GM19099 (cell line): ENCODE measurements around the gene CDK9.

Experiments
- POLR2A ChIP-seq: IDR thresholded peaks from 3 replicates; pipeline ENCODE4 v1.6.1; 2011; ENCODE audit warnings: low read depth; ENCODE audit not compliant: insufficient read length; ENCODE audit errors: extremely low read depth

The CDK9 gene

DNA sequence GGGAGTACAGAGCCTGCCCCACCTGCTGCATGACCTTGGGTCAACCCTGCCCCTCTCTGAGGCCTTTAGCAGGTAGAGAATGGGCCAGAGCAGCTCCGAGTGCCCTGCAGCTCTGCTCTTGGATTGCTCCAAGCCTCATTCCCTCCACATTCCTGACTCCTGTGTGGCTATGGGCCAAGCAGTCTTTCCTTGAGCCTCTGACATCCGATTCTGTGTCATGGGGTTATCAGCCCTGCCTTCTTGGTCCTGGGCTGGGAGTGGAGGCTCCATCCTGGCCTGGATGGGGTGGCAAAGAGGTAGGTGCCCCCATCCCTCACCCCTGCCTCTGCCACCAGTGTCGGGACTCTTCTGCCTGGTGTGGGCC, 30.5 kb downstream of the CDK9 start:
- TF ChIP-seq POLR2A, result no peak

DNA sequence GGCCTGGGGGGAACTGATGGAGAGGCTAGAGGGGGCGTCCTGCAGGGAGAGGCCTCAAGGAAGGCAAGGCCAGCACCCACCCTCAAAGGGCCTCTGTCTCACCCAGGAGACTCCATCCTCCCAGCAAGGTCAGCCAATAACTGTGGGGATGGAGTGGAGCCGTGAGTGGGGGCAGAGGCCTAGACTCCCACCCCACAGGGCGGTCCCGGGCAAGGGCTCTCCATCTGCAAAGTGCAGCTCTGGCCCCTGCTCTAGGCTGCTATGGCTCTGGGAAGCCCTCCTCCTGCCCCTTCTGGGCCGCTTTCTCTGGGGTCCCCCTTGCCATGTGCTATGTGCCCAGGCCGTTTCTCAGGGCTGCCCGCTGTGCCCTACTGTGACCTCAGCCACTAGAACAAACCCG, 30.9 kb downstream of the CDK9 start:
- no peak for TF ChIP-seq POLR2A

DNA sequence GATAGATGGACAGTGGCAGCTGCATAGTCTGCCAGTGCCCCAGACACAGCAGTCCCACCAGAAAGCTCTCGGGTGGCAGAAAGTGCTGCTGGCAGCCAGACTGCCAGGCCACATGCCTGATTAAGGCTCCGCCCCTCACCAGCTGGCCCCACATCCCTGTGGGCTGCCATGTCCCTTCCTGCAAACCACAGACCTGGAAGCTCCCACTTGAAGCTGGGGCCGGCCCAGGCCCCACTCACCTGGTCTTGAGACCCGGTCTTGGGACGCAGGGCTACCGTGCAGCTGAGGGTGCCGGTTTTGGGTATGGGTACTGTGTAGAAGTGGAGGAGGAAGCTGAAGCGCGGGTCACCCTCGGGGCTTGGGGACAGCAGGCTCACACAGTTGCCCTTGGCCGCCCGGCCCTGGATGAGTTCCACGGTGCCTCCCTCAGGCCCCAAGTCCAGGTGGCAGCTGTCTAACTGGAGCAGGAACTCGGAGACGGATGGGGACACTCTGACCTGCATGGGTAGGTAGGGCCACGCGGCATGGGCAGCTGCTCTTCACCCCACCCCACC, 32.1 kb downstream of the CDK9 start:
- TF ChIP-seq POLR2A, result no peak

DNA sequence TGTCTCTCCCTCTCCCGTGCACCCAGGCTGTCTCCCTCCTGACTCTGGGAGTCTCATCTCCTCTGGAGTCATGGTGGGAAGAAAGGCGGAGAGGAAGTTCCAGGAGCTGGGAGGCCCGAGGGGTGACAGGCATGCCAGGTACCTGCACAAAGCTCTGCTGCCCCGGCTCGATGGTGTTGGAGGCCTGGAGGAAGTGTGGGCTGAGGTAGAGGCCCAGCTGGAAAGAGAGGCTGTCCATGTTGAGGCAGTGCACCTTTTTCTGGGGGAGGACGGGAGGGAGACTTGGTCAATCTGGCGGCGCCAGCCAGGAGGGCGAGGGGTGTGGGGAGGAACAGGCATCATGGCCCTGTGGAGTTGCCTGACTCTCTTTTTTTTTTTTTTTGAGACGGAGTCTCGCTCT, 32.7 kb downstream of the CDK9 start:
- TF ChIP-seq POLR2A, result no peak

DNA sequence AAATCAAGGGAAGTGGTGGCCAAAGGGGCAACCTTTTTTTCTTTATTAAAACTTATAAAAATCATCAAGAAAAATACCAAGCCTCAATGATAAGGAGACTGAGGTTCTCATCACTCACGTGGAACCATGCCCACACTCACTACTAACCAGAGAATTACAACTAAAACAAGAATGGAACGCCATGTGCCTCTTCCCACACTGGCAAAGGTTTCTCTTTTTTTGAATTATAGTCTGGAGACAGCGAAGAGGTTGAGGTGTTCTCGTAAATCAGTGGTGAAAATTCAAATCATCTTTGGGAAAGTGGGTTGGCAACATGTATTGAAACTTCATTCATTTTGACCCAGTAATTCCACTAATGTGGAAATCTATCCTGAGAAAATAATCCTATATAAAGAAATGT, 36.3 kb downstream of the CDK9 start:
- no peak for TF ChIP-seq POLR2A

DNA sequence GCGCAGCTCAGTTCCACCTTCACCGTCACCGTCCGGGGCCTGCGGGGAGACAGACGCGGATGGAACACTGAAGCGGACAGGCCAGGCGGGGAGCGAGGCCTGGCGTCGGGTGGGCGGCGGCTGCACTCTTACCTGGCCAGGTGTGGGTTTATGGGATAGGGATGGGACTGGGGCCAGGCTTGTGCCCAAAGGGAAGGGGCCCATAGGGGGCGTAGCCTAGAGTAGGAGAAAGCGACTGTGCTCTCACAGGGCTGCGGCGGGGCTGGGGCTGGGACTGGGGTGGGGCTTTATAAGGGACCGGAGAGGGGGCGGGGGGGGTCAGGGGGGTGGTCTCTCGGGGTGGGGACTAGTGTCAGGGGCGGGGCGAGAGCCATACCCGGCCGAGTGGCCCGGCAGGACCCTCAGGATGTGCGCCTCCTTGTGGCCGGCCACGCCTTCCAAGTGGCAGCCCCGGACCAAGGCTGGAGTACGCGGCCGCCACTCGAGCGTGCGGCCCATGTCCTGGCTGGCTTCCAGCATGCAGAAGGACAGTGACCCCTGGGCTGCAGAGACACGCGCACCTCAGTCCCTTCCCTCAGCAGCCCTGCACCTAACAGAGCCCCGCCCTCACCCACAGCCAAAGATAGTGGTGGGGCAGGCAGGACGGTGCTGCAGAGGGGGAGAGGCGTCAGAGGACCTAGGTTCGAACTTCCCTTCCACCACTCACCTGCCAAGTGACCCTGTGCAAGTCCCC, 39.7 kb downstream of the CDK9 start:
- TF ChIP-seq POLR2A, result no peak

DNA sequence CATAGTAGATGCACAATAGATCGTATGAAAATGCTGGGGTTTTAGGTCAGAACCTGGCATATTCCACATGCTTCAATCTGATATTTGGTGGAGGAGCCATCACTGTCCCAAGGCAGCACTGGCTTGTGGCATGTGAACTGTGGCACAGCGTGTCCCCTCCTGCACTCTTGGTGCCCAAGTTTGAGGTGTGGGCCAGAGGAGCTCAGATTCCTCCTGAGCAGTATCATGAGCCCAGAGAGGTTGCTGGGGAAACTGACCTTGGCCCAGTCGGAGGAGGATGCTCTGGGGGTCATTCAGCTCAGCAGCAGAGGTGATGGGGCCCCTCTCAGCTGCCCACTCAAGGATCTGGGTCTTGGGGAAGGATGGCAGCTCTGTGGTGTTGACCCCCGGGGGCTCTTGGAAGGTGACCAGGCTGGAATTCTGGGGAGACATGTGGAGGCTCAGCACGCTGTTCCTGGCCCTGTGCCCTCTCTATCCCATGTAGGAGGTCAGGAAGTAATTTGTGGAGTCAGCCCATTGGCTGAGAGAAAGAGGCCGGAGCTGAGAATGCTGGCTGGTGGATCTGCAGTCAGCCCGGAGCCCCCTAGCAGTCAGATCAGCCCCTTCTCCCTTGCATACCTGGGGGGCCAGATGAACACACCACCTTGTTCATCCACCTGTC, 40.5 kb downstream of the CDK9 start:
- TF ChIP-seq POLR2A, result no peak

DNA sequence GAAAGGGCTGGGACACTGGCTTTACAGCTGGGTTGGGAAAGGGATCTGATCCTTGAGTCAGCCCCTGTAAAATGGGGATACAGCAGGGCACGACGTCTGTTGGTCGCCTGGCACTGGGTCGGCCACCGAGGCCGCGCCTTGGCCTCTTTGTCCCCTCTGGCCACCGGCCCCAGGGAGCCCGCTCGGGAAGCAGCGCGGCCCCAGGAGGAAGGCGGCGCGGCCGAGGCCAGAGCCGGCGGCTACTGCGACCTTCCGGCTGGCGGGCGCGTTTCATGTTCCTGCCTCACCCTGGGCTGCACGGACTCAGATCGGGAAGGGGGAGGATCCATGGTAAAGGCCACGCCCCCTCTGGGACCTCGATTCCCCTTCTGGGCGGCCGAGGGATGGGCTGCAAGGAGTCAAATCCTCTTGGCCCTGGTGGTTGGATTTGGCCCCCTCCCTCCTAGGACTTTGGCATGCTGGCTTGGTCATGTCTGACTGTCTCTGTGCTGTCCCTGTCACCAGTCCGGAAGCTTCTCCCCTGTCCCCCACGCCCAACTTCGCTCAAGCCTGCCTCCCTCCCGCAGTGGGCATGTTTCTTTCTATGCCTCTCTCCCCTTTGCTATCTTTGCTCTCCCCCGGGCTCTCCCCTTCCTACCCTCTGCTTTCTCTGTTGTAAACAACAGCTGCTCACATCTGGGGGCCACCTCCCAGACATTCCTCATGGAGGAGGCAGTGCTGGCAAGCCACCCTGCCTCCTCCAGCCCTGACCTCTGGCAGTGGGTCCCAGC, 42.6 kb downstream of the CDK9 start:
- TF ChIP-seq POLR2A, result no peak

DNA sequence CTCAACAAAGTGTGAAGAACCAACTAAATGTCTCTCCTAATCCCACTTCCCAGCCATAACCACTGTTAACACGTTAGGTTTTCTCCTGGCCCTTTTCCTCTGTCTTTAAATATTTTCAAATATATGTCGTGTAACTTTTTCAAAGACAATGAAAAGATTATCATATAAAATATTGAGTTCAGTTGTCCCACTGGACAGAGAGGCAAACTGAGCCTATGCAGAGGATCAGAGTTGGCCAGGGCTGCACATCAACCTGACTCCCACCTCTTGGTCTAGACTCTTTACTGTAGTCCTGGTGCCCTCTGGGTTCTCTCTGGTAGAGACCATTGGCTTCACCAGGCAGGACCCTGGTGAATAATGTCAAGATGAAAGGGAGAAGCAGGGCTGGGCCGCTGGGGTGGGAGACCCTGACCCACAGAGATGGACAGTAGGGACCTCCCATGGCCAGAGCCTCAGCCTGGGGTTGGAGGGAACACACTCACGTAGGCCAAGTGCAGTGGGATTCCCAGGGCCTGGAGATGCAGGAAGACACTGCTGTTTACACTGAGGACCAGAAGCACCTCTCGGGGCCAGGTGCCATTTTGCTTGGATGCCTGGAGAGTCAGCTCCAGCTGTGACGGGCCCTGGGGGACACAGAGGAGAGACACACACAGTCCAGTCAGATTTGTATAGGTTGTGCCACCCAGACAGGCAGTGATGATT, 43.5 kb downstream of the CDK9 start:
- no peak for TF ChIP-seq POLR2A

DNA sequence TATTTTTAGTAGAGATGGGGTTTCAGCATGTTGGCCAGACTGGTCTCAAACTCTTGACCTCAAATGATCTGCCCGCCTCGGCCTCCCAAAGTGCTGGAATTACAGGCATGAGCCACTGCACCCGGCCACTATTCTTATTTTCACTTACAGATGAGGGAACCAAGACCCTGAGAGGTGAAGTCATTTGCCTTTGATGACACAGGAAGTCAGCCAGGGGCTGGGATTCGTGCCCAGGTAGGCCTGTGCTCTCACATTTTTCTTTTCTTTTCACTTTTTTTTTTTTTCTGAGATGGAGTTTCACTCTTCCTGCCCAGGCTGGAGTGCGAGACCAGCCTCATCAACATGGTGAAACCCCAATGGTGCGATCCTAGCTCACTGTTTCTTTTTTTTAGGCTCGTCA, 46.4 kb downstream of the CDK9 start:
- no peak for TF ChIP-seq POLR2A

DNA sequence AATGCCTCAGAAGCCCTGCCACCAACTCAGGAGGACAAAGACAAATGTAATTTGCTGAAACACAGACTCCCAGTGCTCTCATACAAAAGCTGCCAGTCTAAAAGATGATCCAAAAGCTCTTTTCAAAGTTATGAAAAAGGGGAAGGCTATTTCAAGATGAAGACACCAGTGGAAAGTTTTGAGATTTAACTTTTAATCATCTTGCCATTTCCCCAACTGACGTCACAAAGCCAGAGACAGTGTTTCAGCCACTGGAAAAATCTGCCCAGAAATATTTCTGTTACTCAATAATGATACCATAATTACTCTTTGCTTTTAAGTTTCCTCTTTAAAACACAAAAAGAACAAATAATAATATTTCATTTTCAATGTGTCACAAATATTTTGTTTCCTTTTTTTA, 47.7 kb downstream of the CDK9 start:
- TF ChIP-seq POLR2A, result no peak

DNA sequence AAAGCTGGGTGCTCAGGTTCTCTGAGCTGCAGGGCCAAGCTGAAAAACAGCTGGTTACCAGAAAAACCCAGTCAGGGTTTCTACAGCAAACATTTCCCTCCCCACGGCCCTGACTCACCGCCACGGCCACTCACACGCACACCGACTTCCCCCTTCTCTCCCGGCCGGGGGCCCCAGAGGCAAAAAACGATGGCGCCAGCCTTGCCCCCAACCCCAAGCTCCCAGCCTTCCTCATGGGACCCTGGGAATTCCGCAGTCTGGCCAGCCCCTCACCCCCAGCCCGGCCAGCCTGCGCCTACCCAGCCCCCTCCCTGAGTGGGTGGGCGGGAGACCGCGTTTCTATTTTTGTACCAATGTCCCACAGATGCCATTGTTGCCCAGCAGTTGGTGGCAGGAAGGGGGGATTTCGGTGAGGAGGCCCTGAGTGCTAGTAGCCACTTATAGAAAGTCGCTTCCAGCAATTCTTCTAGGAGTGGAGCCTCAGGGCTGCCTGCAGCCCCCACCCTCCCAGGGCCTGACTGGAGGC, 50.2 kb downstream of the CDK9 start:
- no peak for TF ChIP-seq POLR2A

DNA sequence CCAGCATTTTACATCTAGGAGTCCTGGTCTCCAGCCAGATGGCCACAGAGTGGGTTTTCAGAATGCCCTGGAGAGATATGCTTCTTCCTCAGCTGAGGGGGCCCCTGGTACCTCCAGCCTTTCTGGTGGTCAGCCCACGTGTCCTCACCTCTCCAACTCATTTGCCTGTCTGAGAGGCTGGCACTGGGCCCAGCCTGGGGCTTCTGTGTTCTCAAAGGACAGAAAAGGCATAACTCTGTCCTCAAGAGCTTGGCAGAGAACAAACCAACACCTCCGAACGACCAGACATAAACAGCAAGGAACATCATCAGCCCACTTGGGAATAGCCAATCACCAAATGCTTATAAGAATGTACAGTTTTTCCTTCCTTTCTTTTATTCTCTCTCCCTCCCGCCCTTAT, 51.5 kb downstream of the CDK9 start:
- TF ChIP-seq POLR2A, result no peak

DNA sequence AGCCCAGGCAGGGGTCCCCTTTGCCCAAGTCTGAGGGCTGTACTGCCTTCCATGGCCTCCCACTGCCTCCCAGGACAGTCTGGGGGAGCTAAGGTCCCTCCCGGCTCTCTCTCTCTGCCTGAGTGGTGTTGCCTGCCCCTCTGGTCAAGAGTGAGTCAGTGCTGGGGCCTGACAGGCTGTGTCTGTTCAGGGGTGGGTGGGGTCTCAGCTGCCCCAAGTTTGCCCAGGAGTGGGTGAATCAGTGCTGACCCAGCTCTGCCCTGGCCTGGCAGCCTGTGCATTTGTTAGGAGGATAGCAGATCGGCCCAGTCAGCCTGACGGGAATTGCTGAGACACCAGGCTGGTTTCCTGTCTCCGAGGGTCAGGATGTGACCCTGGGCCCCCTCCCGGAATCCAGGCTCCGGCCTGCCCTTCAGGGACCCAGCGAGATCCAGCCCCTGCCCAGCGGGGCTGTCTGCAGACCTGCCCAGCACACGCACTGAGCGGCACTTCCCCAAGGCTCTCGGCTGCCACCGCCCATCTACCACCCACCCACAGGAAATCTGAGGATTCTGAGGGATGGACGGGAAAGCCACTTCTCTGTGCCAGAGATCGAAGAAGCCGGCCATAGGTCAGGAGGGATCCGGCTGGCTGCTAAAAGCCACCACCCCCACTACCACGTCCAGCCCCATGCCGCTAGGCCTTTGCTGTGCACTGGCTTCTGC, 52.7 kb downstream of the CDK9 start:
- TF ChIP-seq POLR2A, result no peak
